ENCODE data around the gene DROSHA.
A peak's percentile ranks its signal among the peaks of the same experiment; 100 is the strongest.

DROSHA gene

DNA sequence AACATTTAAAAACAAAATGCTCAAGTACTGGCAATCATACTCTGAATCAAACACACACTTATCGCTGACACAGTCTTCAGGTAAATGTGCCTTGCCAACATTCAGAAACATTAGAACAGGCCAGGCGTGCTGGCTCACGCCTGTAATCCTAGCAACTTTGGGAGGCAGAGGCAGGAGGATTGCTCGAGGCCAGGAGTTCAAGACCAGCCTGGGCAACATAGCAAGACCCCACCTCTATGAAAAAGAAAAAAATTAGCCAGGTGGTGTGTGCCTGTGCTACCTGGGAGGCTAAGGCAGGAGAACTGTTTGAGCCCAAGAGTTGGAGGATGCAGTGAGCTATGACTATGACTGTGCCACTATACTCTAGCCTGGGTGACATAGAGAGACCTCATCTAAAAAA lies 20.6 kb downstream of the DROSHA start:
- DNase-seq, result no peak

DNA sequence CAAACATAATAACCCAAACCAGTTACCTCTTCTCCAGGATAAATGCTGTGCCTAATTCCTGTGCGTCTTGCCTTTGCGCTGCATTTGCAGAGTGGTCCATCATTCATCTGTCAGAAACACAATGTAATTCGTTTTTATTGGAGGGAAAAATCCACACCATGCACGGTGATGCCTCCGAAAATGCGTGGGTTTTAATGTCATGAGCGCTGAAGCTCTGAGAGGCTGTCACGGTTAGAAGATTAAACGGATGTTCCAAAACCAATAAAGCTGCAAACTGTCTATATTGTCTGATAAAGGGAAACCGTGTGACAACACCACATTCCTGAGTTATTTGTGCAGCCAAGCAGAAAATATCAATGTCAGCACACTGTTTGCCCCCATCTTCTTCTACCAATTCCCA lies 27.4 kb downstream of the DROSHA start:
- no peak for DNase-seq

DNA sequence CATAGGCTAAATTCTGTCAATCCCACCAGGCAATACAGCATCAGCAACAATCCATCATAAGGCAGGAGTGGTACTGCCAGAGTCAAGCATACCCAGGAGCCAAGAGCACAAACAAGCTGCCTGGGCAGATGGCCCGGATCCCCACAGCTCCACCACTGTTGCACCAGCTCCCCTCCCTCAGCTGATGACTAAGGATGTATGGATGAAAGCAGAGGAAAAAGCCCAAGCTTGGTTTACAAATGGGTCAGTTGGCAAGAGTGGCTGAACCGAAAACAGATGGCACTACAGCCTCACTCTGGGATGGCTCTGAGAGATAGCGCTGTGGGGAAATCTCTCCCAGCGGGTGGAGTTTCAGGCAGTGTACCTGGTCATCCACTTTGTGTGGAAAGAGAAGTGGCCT lies 29.4 kb downstream of the DROSHA start:
- no peak for DNase-seq

DNA sequence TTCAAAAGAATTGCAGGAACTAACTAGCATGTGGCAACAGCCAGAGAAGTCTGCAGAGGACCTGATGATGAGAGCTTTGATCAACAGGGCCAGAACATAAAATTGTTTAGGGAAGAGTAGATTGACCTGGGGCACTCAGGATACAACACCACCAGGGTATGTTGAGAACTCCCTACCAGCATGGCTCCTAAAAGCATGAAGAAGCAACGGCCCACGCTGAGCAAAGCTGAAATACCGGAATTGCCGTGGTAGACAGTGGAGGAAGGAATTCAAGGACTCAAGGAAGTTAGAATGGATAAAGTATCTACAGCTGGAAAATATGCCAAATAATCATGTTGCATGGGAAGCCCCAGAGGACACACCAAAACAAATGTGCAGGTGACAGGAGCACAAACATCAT lies 31.6 kb downstream of the DROSHA start:
- DNase-seq, result no peak

DNA sequence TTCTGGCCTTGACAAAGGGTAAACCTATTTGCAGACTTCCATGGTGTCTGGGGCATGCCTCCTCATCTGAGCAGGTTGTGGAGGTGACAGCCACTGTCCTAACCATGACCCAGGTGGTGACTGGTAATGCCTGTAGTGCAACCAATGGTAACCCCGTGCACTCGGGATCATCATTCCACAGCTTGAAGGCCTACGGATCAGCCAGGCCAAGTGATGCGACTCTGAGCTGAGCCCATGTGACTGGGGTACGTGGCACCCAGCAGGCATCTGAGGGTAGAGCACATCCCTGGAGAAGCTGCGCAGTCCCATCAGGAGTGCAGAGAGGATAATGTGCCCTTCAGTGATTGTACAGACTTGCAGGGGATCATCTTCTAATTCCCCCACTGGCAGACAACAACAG lies 35.0 kb downstream of the DROSHA start:
- no peak for DNase-seq

DNA sequence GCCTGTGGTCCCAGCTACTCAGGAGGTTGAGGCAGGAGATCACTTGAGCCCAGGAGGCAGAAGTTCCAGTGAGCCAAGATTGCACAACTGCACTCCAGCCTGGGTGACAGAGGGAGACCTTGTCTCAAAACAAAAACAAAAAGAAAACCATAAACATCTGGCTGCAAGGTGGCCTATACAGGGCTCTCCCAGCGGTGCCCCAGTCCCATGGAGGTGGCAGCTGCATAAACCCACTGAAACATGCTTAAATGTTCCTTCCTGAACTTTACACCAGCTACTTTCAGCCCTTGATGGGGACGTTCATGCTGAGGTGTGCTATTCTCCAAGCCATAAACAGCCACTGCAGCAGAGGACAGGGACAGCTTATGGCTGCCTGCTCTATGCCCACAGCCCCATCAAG lies 35.6 kb downstream of the DROSHA start:
- DNase-seq, result no peak

DNA sequence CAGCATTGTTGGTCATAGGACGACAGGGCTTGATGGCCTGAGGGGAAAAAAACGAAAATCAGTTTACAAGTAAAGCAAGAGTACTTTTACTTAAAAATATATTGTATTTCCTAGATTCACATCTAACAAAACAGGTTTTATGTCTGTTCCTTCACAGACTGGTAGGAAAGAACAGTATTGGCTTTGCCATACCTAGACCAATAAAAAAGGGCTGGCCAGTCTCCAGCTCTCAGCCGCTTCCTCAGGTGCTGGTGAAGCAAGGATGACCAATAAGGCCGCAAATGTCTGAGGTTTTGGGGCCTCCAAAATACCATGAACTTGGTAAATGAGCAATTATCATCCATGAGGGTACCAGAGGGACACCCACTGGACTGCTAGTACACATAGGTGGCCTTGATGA lies 36.6 kb downstream of the DROSHA start:
- no peak for DNase-seq

DNA sequence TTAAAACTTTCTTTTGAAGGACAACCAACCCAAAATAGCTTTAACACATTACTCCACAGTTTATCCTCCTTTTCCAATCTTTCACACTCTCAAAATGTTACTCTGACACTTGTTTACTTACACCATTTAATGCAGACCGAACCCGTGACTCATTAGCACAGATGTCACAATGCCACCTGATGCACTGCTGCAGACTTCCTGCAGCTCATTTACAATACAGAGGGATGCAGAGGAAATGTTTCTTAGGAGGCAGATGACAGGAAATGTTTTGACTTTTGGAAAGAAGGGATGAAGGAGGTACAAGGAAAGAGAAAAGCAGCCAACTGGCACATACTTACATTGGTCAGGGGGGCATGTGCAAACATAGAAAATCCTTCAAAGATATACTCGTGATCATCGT lies 39.0 kb downstream of the DROSHA start:
- DNase-seq, result no peak

DNA sequence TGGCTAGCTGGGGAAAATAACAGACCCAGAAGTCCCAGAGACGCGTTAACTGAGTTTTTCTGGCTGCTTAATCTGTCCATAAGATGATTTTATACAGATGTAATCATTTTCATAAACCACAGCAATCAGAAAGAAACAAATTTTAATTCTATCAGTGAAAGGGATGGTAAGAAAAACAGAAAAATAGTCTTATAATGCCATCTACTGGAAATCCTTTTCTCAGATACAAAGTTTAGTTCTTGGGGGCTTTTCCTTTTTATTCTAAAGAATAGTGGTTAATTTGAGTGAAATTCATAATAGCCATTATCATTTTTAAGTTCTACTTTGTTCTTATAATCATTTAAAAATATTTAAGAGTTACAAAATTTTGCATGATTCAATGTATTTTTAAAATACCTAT lies 44.4 kb downstream of the DROSHA start:
- DNase-seq, result no peak

DNA sequence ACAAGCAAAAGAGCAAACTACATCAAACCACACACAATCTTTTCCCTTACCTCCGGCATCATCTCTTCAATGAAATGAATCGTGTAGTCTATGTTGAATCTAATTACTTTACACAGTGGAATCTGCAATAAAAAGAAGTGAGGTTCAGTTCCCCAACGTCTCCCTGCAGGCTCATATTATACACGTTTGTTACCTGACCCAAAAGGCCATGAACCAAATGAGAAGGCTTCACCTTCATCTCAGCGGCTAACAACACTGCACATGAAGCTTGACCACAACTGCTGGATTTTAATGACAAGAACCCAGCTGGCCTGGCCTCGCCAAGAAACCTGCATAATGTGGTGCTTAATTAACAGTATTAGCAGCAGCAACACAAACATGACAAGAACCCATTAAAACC lies 45.5 kb downstream of the DROSHA start:
- no peak for DNase-seq

DNA sequence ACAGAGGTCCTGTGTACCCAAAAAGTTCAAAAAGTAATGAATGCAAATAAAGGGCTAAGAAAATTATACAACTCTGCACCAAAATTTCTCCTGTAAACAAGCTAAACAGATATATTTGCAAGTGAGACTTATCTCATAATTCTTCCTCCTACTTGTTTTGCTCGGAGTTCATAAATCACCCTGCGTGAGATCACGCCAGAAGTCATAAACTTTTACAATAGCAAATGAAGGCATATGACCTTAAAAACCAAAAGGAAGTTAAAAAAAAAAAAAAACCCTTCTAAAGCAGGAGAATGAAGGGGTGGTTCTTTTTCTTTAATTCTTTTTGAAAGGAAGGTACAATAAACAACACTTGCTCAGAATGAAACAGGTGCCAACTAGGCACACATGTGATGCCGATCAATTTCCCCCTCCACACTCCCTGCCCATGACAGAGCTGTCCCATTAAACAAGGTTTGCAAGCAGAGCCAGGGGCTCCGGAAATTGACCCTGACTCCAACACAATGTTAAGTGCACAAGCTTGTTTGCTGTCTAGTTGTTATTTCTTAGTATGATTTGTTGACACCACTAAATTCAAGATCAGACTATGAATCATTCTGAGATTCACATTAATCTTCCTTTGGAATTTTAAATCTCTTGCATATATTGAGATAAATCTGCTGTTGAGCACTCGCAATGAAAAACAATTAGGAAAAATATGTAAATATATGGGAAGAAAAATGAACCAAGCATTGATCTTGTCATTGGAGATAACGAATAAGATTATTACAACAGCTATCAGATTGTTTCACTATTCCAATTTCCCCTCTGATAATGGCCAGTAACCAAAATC lies 46.3 kb downstream of the DROSHA start:
- no peak for DNase-seq

DNA sequence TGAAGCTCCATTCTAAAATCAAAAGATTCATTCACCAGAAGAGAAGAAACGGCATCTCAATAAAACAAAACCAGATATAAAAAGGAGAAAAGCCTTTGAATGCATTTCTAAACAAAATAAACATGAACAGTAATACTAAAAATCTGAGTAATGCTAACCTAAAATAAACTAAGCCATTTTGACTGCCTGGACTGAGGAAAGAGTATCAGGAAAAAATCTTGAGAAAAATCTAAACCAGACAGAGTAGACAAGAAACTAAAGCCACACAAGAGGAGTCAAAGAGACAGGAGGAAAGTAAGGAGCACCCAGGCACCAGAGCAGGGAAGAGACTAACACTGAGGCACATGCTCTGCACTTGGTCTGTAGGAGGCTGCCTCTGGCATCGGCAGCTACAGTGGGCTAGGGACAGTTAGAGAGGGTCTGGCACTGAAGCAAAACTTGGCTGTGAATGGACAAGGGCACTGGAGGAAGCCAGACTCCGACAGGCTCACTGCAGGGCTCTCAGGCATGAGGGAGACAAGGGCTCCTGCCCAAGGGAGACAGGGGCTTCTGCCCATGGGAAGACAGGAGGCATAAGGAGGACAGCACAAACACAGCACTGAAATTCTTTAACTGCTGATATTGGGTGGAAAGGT lies 50.2 kb downstream of the DROSHA start:
- no peak for DNase-seq

DNA sequence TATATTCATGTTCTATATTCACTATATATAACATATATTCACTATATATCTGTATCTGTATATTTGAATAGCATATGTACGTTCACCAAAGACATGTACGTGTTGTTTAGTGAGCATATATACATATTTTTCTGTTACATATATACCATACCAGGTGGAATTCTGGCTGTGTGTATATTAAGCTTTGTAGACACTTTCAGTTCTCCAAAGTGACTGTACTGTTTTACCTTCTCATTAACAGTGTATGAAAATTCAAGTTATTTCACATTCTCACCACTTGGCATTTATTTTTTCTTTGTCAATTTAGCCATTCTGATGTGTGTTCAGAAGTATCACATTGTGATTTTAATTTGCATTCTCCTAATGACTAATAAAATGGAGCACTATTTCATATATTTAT lies 52.2 kb downstream of the DROSHA start:
- DNase-seq, result no peak

DNA sequence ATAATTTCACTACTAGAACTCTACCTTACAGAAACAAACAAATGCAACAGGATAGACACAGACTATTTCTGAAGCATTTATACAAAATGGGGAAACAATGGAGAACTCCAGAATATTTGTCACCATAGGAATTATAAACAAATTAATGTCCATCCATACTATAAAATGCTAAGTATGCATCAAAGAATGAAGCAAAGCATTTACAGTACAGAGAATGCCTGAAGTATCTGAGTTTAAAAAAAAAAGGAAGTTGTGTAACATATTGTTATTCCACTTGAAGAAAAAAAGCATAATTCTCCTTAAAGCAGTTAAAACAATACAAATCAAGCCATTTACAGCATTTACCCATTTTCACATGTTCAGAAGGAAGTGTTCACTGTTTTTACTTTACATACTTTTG lies 53.0 kb downstream of the DROSHA start:
- peak; percentile 1 for DNase-seq

DNA sequence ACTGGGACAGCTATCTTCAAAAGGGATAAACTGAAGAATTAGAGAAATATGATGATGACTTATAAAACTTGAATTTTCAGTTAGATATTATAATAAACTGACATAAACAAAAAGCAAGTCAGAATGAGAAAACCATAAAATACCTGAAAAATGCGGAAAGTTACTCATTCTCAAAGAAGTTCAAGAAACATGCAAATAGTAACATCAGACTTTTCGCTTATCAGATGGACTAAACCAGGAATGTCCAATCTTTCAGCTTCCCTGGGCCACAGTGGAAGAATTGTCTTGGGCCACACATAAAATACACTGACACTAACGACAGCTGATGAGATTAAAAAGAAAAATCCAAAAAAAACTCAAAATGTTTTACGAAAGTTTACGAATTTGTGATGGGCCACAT lies 53.9 kb downstream of the DROSHA start:
- DNase-seq, result no peak

DNA sequence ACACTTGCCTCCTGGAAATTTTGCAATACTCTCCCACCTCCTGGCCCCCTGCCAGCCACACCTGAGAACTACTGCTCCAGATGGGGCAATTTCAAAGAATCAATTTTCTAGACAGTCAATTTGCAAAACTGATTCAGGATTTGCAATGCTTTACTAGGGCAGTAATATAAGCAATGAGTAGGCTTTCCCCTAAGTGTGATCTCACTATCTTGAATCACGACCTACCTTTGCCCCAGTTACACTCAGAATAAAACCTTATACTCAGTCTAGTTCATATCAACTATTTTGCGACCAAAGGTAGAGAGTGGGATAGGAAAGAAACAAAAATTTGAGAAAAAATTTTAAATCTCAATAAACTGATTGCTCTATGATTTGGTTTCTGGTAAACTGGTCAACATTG lies 54.4 kb downstream of the DROSHA start:
- DNase-seq, result no peak

DNA sequence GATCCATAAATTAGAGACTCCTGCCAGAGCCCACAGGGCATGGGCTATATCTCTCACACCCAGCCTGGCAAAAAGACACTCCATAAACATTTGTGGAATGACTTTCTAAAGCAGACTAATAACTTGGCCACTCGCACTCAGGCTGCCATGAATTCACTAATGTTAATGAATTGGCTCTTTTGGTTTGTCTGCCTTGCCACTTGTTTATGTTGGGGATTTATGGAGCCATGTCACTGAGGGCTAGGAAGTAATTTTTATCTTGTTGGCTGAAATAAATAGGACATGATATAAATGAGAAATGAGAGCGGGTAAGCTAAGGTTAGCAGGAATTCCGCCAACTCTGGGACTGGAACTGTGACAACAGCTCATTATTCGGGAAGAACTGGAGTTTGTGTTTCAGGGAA lies 55.2 kb downstream of the DROSHA start:
- DNase-seq, result no peak

DNA sequence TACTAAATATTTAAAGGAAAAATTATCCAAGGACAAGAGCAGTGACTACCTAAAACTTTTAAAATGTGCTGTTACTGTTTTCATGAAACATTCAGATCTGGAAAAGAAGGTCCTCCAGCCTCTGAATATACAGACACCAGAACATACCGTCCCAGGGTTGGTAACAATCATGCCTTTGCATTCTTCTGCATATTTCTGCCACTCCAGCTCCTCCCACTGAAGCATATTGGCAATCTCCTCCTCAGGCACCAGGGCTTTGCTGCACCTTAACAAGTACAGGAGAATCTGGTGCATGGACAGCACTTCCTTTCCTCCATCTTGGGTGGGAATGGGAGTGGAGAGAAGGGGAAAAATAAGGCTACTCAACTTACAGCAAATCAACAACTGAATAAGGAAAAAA lies 60.0 kb downstream of the DROSHA start:
- no peak for DNase-seq

DNA sequence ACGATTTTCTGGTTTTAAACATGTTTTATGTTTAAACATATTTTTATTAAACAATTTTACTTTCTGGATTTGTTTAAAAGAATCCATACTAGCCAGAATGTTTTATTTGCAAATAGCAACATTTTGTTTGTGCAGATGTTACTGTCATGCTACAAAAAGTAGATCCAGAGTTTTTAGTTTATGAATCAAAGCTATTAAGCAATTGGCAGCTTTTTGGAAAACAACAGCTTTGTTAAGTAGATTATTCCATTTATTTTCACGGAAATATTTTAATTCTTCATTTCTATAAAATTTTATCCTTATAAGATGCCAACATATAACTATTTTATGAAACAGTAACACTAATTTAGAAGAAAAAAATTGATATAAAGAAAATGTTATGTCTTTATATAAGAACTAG lies 60.9 kb downstream of the DROSHA start:
- DNase-seq, result no peak

DNA sequence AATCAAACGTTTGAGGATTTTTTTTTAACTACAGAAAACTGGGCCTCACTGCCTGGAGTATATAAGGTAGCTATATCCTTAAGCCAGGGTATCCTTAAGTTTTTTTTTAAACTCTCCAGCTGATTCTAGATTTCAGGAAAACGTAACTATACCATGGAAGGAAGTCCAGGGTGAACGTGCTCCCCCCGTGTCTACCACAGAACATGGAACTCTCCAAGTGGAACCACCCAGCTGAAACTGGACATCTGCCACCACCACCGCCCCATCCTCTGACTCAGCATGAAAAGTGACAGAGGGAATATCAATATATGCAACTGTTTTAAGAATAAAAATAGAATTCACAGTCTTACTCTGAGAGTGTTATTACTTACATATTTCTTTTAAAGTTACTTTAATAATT lies 61.3 kb downstream of the DROSHA start:
- no peak for DNase-seq

DNA sequence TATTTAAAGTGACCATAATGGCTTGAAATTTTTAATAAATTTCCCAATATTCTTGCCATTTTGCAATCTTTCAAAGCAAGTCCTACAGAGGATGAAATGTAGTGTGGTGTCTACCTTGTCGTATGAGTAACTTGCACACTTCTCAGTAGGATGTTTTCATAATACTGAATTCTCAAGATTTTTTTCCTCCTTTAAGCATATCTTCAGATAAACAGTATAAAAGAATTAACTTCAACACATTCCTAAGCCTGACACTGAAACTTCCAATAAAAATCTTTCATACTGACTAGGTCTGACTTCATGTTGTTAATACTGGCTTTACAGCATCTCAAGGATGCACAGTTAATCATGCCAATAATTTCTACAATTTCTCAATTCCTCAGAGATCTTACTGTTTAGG lies 62.0 kb downstream of the DROSHA start:
- DNase-seq, result no peak

DNA sequence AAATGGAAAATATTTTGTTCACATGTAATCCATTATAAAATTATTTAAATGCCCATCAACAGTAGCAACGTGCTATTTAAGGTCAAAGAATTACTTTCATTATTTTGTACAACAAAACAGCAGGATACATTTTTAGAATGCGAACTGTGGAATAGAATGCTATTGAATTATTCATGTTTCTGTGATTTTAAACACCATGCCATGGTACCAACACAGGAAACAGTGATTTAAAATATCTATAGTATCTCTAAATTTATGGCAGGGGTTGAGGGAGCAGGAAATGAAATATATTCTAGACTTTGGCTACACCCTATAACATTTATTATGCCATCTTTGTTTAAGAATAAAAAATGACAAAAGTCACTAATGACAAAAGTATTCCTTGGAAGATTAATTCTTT lies 62.4 kb downstream of the DROSHA start:
- no peak for DNase-seq

DNA sequence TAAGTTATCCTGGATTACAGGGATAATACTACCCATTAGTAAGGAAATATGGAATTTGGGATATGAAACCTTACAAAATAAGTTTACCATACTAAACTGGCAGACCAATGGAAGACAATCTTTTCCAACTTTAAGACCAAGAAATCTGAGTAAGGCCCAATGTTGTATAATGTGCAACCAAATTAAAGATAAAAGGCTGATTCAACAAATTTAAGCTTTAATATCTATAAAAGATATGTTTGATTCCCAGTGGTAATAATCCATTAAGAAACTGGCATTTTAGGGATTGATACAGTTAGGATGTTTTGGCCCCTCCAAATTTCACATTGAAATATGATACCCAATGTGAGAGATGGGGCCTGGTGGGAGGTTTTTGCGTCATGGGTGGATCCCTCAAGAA lies 66.6 kb downstream of the DROSHA start:
- DNase-seq, result no peak

DNA sequence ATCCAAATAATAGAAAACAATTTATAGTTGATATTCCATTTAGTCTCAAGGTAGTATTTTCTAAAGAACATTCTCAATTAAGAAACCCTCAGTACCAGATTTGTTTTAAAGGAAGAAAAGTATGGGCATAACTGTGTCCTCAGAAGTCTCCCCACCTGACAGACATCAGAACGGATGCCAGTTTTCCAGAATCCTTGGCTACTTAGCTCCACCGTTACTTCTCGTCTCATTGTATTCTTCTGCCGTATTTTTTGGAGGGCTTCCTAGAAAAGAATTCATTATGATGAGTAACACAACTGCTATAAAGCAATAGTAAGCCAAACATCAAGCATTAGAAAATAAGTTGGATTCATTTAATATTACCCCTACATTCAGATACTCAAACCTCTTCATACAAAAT lies 67.8 kb downstream of the DROSHA start:
- no peak for DNase-seq

DNA sequence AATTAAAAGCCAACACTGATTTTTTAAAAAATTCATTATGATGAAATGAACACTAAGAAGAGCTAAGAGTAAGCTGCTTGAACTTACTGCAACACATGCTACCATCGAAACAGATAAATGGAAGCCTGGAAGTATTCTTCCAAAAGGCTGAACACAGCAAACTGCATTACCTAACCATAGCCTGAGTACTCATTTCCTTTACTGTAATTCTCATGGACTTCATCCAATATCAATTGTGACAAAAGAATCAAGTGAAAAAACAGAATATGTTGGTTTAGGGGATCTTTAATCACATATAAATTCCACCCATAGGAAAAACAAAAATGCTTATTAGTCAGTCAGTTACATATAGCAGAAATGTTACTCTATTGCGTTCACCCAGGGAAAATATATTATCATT lies 68.5 kb downstream of the DROSHA start:
- DNase-seq, result no peak

Data from GF-D8 (cell line).